Trophoblast cell (in vitro differentiated cells and primary cell): ENCODE results near the gene RAB3GAP2.

Experiments
- DNase-seq, 2 donors: peaks; one replicate each; pipeline ENCODE4 v3.0.0-alpha.2; 2016
- H2AFZ ChIP-seq: 2 replicates; pipeline ENCODE4 v1.6.1; 2013; ENCODE audit warnings: low read length, moderate library complexity, mild to moderate bottlenecking; ENCODE audit not compliant: insufficient read depth, poor library complexity
- H2AK5ac ChIP-seq: 2 replicates; pipeline ENCODE4 v1.6.1; 2013; ENCODE audit warnings: mild to moderate bottlenecking, low read length
- H2BK120ac ChIP-seq: 2 replicates; pipeline ENCODE4 v1.6.1; 2013; ENCODE audit warnings: low read length, mild to moderate bottlenecking, moderate library complexity; ENCODE audit not compliant: insufficient read depth, poor library complexity
- H2BK12ac ChIP-seq: 2 replicates; pipeline ENCODE4 v1.6.1; 2013; ENCODE audit warnings: mild to moderate bottlenecking, low read length, moderate library complexity
- H2BK5ac ChIP-seq: 2 replicates; pipeline ENCODE4 v1.6.1; 2013; ENCODE audit warnings: low read length, low read depth, moderate library complexity, mild to moderate bottlenecking; ENCODE audit not compliant: poor library complexity
- H3K14ac ChIP-seq: 2 replicates; pipeline ENCODE4 v1.6.1; 2013; ENCODE audit warnings: mild to moderate bottlenecking, low read length
- H3K18ac ChIP-seq: 2 replicates; pipeline ENCODE4 v1.6.1; 2013; ENCODE audit warnings: mild to moderate bottlenecking, low read length
- H3K23ac ChIP-seq: 2 replicates; pipeline ENCODE4 v1.6.1; 2013; ENCODE audit warnings: low read length
- H3K27ac ChIP-seq: 2 replicates; pipeline ENCODE4 v1.5.1; 2013; ENCODE audit warnings: low read depth, mild to moderate bottlenecking, inconsistent platforms, low read length, moderate library complexity
- H3K27me3 ChIP-seq: 2 replicates; pipeline ENCODE4 v1.6.1; 2013; ENCODE audit warnings: inconsistent platforms, mild to moderate bottlenecking, low read length, moderate library complexity; ENCODE audit not compliant: insufficient read depth
- H3K36me3 ChIP-seq, 2 experiments: 1 replicate in 1 of 2; 2 replicates in 1 of 2; pipeline ENCODE4 v1.6.1; 2013; ENCODE audit warnings: low read length in 2 of 2, mild to moderate bottlenecking in 2 of 2, moderate library complexity in 1 of 2; ENCODE audit not compliant: insufficient read depth in 2 of 2, control insufficient read depth in 1 of 2
- H3K4ac ChIP-seq: 2 replicates; pipeline ENCODE4 v1.6.1; 2013; ENCODE audit warnings: low read depth, mild to moderate bottlenecking, low read length, moderate library complexity
- H3K4me1 ChIP-seq, 2 experiments: 1 replicate in 1 of 2; 2 replicates in 1 of 2; pipeline ENCODE4 v1.6.1; 2013; ENCODE audit warnings: low read length in 2 of 2, mild to moderate bottlenecking in 2 of 2, moderate library complexity in 1 of 2; ENCODE audit not compliant: insufficient read depth in 2 of 2, control insufficient read depth in 1 of 2
- H3K4me2 ChIP-seq: 2 replicates; pipeline ENCODE4 v1.6.1; 2013; ENCODE audit warnings: inconsistent platforms, mild to moderate bottlenecking, low read length, moderate library complexity
- H3K4me3 ChIP-seq: 2 replicates; pipeline ENCODE4 v1.5.1; 2013; ENCODE audit warnings: mild to moderate bottlenecking, low read depth, low read length, inconsistent platforms
- H3K79me1 ChIP-seq: one replicate; pipeline ENCODE4 v1.6.1; 2013; ENCODE audit warnings: low read length
- H3K79me2 ChIP-seq: 2 replicates; pipeline ENCODE4 v1.6.1; 2013; ENCODE audit warnings: low read length, mild to moderate bottlenecking; ENCODE audit not compliant: control insufficient read depth, insufficient read depth, poor library complexity
- H3K9ac ChIP-seq: 2 replicates; pipeline ENCODE4 v1.6.1; 2013; ENCODE audit warnings: mild to moderate bottlenecking, low read length
- H3K9me3 ChIP-seq: 2 replicates; pipeline ENCODE4 v1.6.1; 2013; ENCODE audit warnings: low read depth, mild to moderate bottlenecking, control low read depth, inconsistent platforms, low read length; ENCODE audit not compliant: insufficient read depth
- H4K12ac ChIP-seq: 2 replicates; pipeline ENCODE4 v1.6.1; 2013; ENCODE audit warnings: low read depth, mild to moderate bottlenecking, low read length, moderate library complexity
- H4K8ac ChIP-seq: 2 replicates; pipeline ENCODE4 v1.6.1; 2013; ENCODE audit warnings: low read depth, mild to moderate bottlenecking, low read length, moderate library complexity
- H4K91ac ChIP-seq: one replicate; pipeline ENCODE4 v1.6.1; 2013; ENCODE audit warnings: low read depth, mild to moderate bottlenecking, low read length, moderate library complexity
- WGBS: extraction: QIAGEN DNeasy Blood & Tissue Kit; methylation state at CpG from one replicate; pipeline ENCODE4 v1.1.7; 2013; ENCODE audit warnings: missing lambda C conversion rate; ENCODE audit not compliant: insufficient read length, insufficient coverage; ENCODE audit errors: extremely low coverage; 5-methylcytosine and 5-hydroxymethylcytosine counted together

The RAB3GAP2 gene

GRCh38 chr1:220317161-220317560, 44.9 kb upstream of the RAB3GAP2 start:
- no peaks in the 10 kb centered on the region for H3K36me3 ChIP-seq
- no peak overlapping the region for H2BK5ac ChIP-seq
- H4K8ac ChIP-seq, result no peak overlapping the region
- no peak overlapping the region for H4K91ac ChIP-seq
- H2AFZ ChIP-seq, result no peak overlapping the region
- no CpG with 5 or more reads among the region's 4 CpGs for WGBS
- no peak overlapping the region for H2BK12ac ChIP-seq
- no peak overlapping the region for H2BK120ac ChIP-seq
- no peaks in the 10 kb centered on the region for H3K79me1 ChIP-seq
- no peak for DNase-seq
- no peaks in the 10 kb centered on the region for H3K4me1 ChIP-seq
- H3K18ac ChIP-seq, result no peak overlapping the region
- H3K79me2 ChIP-seq, result no peaks in the 10 kb centered on the region
- no peak overlapping the region for H2AK5ac ChIP-seq
- H3K27me3 ChIP-seq, result no peaks in the 10 kb centered on the region
- no peaks in the 10 kb centered on the region for H3K9me3 ChIP-seq
- no peak overlapping the region for H3K14ac ChIP-seq
- no peak overlapping the region for H3K23ac ChIP-seq
- no peak overlapping the region for H3K9ac ChIP-seq
- no peak overlapping the region for H3K4me3 ChIP-seq
- no peak overlapping the region for H3K4ac ChIP-seq
- no peak overlapping the region for H4K12ac ChIP-seq
- H3K27ac ChIP-seq, result no peak overlapping the region
- no peak overlapping the region for H3K4me2 ChIP-seq

DNA sequence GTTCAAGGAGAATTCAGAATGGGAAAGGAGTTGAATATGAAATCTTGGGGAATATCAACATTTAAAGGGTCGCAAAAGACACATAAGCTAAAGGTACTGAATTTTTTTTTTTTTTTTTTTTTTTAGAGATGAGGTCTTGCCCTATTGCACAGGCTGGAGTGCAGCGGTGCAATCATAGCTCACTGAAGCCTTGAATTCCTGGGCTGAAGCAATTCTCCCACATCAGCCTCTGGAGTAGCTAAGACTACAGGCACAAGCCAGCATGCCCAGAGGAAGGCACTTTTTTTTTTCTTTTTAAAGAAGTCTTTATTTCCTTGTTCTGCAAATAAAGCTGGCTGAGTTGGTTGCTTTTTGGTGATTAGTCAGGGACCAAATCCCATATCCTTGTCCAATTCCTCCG, 44.1 kb upstream of the RAB3GAP2 start:
- no peaks in the 10 kb centered on the region for H3K9me3 ChIP-seq
- WGBS, result no CpG with 5 or more reads among the region's 3 CpGs
- no peaks in the 10 kb centered on the region for H3K27me3 ChIP-seq
- peak in 1 of 2 donors; percentile 21 for DNase-seq
- H3K79me1 ChIP-seq, result no peaks in the 10 kb centered on the region
- H2BK12ac ChIP-seq, result no peak overlapping the region
- H2AFZ ChIP-seq, result no peak overlapping the region
- H4K12ac ChIP-seq, result no peak overlapping the region
- H2BK5ac ChIP-seq, result no peak overlapping the region
- no peak overlapping the region for H2BK120ac ChIP-seq
- no peak overlapping the region for H3K18ac ChIP-seq
- no peak overlapping the region for H3K9ac ChIP-seq
- H3K27ac ChIP-seq, result no peak overlapping the region
- no peak overlapping the region for H4K91ac ChIP-seq
- H3K23ac ChIP-seq, result no peak overlapping the region
- no peaks in the 10 kb centered on the region for H3K36me3 ChIP-seq
- no peak overlapping the region for H2AK5ac ChIP-seq
- H4K8ac ChIP-seq, result no peak overlapping the region
- H3K4me3 ChIP-seq, result no peak overlapping the region
- H3K4me2 ChIP-seq, result no peak overlapping the region
- H3K79me2 ChIP-seq, result no peaks in the 10 kb centered on the region
- no peak overlapping the region for H3K14ac ChIP-seq
- no peak overlapping the region for H3K4ac ChIP-seq
- no peaks in the 10 kb centered on the region for H3K4me1 ChIP-seq

GRCh38 chr1:220315070-220315839, 43.0 kb upstream of the RAB3GAP2 start:
- Histone ChIP-seq H3K4ac (no peak overlapping the region), H3K14ac (no peak overlapping the region), H2BK12ac (no peak overlapping the region), H3K27ac (no peak overlapping the region), H2BK5ac (no peak overlapping the region), H3K4me3 (no peak overlapping the region), H2AK5ac (no peak overlapping the region), H4K8ac (no peak overlapping the region), H4K12ac (no peak overlapping the region), H3K79me2 (no peaks in the 10 kb centered on the region), H3K9me3 (no peaks in the 10 kb centered on the region), H3K18ac (no peak overlapping the region), H3K4me1 (no peaks in the 10 kb centered on the region), H2BK120ac (no peak overlapping the region), H3K36me3 (no peaks in the 10 kb centered on the region), H2AFZ (no peak overlapping the region), H3K4me2 (no peak overlapping the region), H4K91ac (no peak overlapping the region), H3K79me1 (no peaks in the 10 kb centered on the region), H3K9ac (no peak overlapping the region), H3K27me3 (no peaks in the 10 kb centered on the region), H3K23ac (no peak overlapping the region)
- DNase-seq, result no peak
- no CpG with 5 or more reads among the region's 4 CpGs for WGBS

- no peaks in the 10 kb centered on the region for H3K79me2 ChIP-seq
- no CpG with 5 or more reads among the region's 1 CpG for whole genome bisulfite sequencing
These were observed 41.3 kb upstream of the RAB3GAP2 start for GRCh38 chr1:220313576-220313975.

More at GRCh38 chr1:220313576-220313975, 41.3 kb upstream of the RAB3GAP2 start:
- H3K27me3 ChIP-seq, result no peaks in the 10 kb centered on the region
- H3K18ac ChIP-seq, result no peak overlapping the region
- no peak overlapping the region for H4K91ac ChIP-seq
- H4K8ac ChIP-seq, result no peak overlapping the region
- H3K36me3 ChIP-seq, result no peaks in the 10 kb centered on the region
- no peak overlapping the region for H3K27ac ChIP-seq
- H2AK5ac ChIP-seq, result no peak overlapping the region
- H3K4me3 ChIP-seq, result no peak overlapping the region
- H3K23ac ChIP-seq, result no peak overlapping the region
- no peaks in the 10 kb centered on the region for H3K4me1 ChIP-seq
- no peaks in the 10 kb centered on the region for H3K79me1 ChIP-seq
- no peak overlapping the region for H2BK12ac ChIP-seq
- no peak overlapping the region for H3K14ac ChIP-seq
- H2BK120ac ChIP-seq, result no peak overlapping the region
- no peak overlapping the region for H2BK5ac ChIP-seq
- H2AFZ ChIP-seq, result no peak overlapping the region
- no peak overlapping the region for H3K4ac ChIP-seq
- H3K9me3 ChIP-seq, result no peaks in the 10 kb centered on the region
- no peak overlapping the region for H3K4me2 ChIP-seq
- DNase-seq, result no peak
- H3K9ac ChIP-seq, result no peak overlapping the region
- H4K12ac ChIP-seq, result no peak overlapping the region
